GM21529 (cell line): Measurements from ENCODE around the gene VAMP2.

ENCODE experiments used
- ATAC-seq: cut with Tn5 transposase; IDR thresholded peaks from one replicate; pipeline ENCODE4 v1.9.1; 2021; ENCODE audit not compliant: unreplicated experiment

VAMP2 gene

GRCh38 chr17:8143581-8144400 lies 19.0 kb downstream of the VAMP2 start:
- no peak for ATAC-seq

- ATAC-seq: no peak
Measured at GRCh38 chr17:8142887-8143580, 19.7 kb downstream of the VAMP2 start.

GRCh38 chr17:8142158-8142886 lies 20.4 kb downstream of the VAMP2 start:
- ATAC-seq: no peak

GRCh38 chr17:8141741-8142140 lies 21.0 kb downstream of the VAMP2 start:
- no peak for ATAC-seq

- ATAC-seq: no peak
Measured at GRCh38 chr17:8141045-8141444, 21.7 kb downstream of the VAMP2 start.

GRCh38 chr17:8140065-8141029 lies 22.4 kb downstream of the VAMP2 start:
- ATAC-seq: no peak

- ATAC-seq: peak; percentile 80
Measured at GRCh38 chr17:8138672-8139371, 23.9 kb downstream of the VAMP2 start.

- ATAC-seq: no peak
Measured at GRCh38 chr17:8138374-8138671, 24.4 kb downstream of the VAMP2 start.

- ATAC-seq: no peak
Measured at GRCh38 chr17:8137645-8138373, 24.9 kb downstream of the VAMP2 start.

GRCh38 chr17:8133941-8134340 lies 28.8 kb downstream of the VAMP2 start:
- ATAC-seq: no peak

GRCh38 chr17:8133399-8133798 lies 29.3 kb downstream of the VAMP2 start:
- no peak for ATAC-seq

- no peak for ATAC-seq
Measured at GRCh38 chr17:8131844-8132441, 30.8 kb downstream of the VAMP2 start.

- no peak for ATAC-seq
Measured at GRCh38 chr17:8128125-8128784, 34.5 kb downstream of the VAMP2 start.

GRCh38 chr17:8126491-8127066 lies 36.2 kb downstream of the VAMP2 start:
- ATAC-seq: peak; percentile 31

- ATAC-seq: no peak
Measured at GRCh38 chr17:8125947-8126490, 36.7 kb downstream of the VAMP2 start.

- no peak for ATAC-seq
Measured at GRCh38 chr17:8125154-8125946, 37.4 kb downstream of the VAMP2 start.
